Measurements from ENCODE around the gene NAP1L1. TPM values are rescaled to one million over a fixed set of nuclear protein-coding genes. Genes with fewer than 3 reads are reported as not detected.

The NAP1L1 gene
- total RNA-seq, 1 experiment from 2014 or later: 493 TPM

DNA sequence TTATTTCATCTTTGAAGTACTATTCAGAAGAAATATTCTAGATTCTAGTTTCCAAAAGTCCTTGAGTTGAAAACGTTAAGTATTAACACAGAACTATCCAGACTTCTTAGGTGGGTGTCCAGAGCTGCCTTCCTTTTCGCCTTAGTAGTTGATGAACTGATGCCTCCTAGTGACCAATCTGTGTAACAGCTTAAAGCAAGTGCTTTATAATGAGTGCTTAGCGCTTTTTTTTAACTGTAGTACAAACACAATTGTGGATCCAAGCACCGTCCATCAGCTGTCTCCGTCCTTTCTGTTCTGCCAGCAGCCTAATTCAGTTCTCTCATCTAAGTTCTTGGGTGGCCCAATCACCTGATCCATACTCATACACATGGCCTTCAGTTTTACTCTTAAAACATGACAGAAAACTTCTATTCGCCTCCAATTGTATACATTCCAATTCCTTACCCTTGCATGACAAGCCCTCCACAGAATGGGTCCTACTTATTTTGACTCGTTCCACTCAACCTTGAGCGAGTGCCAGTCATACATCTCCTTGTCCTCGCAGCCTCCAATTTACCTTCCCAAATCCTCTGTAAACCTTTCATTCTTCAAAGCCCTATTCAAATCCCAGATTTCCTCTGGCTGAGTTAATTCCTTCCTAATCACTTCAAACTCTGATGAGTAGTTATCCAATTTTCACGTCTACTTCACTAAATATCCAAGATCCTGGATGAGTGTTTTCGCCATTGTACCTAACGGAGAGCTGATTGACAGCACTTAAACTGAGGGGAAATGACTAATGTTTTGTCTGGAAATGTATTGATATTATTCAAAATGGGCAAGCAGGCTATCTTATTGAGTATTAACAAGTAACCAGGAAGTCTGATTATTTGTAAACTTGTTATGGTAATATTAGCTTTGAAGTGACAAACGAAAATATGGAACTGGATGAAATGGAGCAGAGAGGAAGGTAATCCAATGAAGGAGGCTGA is 47.1 kb downstream of the NAP1L1 start:
- no peak overlapping the region for H3K4me3 Mint-ChIP-seq (ENCODE audit: unreplicated experiment)
- H3K27me3 Mint-ChIP-seq (ENCODE audit: insufficient read depth, unreplicated experiment): no peaks in the 10 kb centered on the region
- peak; percentile 77 for TF ChIP-seq CTCF (IDR thresholded peaks at IDR 0.05; ENCODE audit: unreplicated experiment)
- BruUV-seq (replicated peaks): no TSS peak
- H3K4me1 Mint-ChIP-seq (ENCODE audit: insufficient read depth, unreplicated experiment): peaks cover 32% of the 10 kb centered on the region
- no peaks in the 10 kb centered on the region for H3K9me3 Mint-ChIP-seq (ENCODE audit: unreplicated experiment)
- peak; percentile 80 for DNase-seq (ENCODE audit: unreplicated experiment)
- ChIA-PET CTCF (interaction anchor here (0.5 to 11.6 kb wide), 22 partner anchors 12 to 553 kb away, joined by 3 to 117 read pairs (median 4); partner anchors contain the start of gene BBS10), POLR2A (interaction anchor here (0.6 to 1.5 kb wide), 6 partner anchors 189 to 510 kb away, joined by 3 to 6 read pairs (median 4); no protein-coding TSS in a partner anchor)
- H3K36me3 Mint-ChIP-seq (ENCODE audit: insufficient read depth, unreplicated experiment): peaks cover 15% of the 10 kb centered on the region
- intact Hi-C loops (cut with micrococcal nuclease): loop anchor here (1.0 to 10.0 kb wide), 5 partner anchors 313 to 547 kb away; no protein-coding TSS in a partner anchor
- no peak overlapping the region for H3K27ac Mint-ChIP-seq (ENCODE audit: low read depth, unreplicated experiment)

- ChIA-PET POLR2A (interaction anchor here (0.6 to 1.1 kb wide), 2 partner anchors 20 to 411 kb away, joined by 3 read pairs; no protein-coding TSS in a partner anchor), CTCF (interaction anchor here (0.5 to 11.6 kb wide), 6 partner anchors 18 to 508 kb away, joined by 3 to 117 read pairs (median 4); no protein-coding TSS in a partner anchor)
- BruUV-seq (replicated peaks): no TSS peak
- Mint-ChIP-seq H3K9me3 (ENCODE audit: unreplicated experiment) (no peaks in the 10 kb centered on the region), H3K27me3 (ENCODE audit: insufficient read depth, unreplicated experiment) (no peaks in the 10 kb centered on the region), H3K36me3 (ENCODE audit: insufficient read depth, unreplicated experiment) (peaks cover 24% of the 10 kb centered on the region), H3K4me3 (ENCODE audit: unreplicated experiment) (no peak overlapping the region), H3K4me1 (ENCODE audit: insufficient read depth, unreplicated experiment) (peaks cover 33% of the 10 kb centered on the region), H3K27ac (ENCODE audit: low read depth, unreplicated experiment) (no peak overlapping the region)
- no peak for DNase-seq (ENCODE audit: unreplicated experiment)
- intact Hi-C loops (cut with micrococcal nuclease): loop anchor here (10.0 kb wide), 3 partner anchors 310 to 550 kb away; no protein-coding TSS in a partner anchor
- no peak for TF ChIP-seq CTCF (IDR thresholded peaks at IDR 0.05; ENCODE audit: unreplicated experiment)
These were observed 49.4 kb downstream of the NAP1L1 start for GRCh38 chr12:76035045-76035444.

DNA sequence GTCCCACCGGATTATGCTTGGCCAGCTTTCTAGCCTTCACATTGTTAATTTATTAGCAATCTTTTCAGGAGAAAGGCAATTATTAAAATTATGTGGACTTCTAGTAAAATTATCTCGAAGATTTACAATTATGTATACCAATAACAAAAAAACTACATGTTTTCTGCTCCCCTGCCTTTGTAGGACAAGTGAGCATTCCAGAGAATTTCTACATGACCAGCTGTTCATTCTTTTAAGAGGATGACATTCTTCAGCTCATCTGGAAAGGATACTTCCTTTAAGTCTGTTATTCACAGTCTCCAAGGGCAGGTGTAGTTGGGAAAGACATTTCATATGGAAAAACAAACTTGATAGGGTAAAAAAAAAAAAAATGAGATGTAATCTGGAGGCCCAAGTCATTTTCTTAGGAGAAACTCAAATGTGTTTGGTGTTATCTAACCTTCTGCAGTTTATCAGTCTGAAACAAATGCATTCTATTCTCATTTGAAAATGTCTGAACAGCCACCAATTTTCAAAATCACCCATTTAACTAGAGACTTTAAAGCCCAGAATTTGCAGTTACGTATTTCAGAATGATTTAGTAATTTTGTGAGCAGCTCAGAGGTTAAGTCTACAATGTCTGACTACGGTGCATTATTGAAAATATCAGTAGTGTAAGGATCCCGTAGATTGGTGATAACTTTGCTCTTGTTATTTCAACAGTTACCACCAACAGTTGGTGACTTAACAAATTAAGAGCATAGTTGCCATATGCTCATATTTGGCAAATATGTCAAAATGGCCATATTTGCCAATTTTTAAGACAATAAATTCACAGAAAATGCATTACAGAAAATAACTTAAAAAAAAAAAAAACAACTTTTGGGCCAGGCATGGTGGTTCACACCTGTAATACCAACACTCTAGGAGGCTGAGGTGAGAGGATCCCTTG is 51.1 kb downstream of the NAP1L1 start:
- Mint-ChIP-seq H3K27ac (ENCODE audit: low read depth, unreplicated experiment) (peak overlapping the region; percentile 96), H3K4me3 (ENCODE audit: unreplicated experiment) (peak overlapping the region; percentile 89), H3K9me3 (ENCODE audit: unreplicated experiment) (no peaks in the 10 kb centered on the region), H3K4me1 (ENCODE audit: insufficient read depth, unreplicated experiment) (peaks cover 33% of the 10 kb centered on the region), H3K36me3 (ENCODE audit: insufficient read depth, unreplicated experiment) (peaks cover 36% of the 10 kb centered on the region), H3K27me3 (ENCODE audit: insufficient read depth, unreplicated experiment) (no peaks in the 10 kb centered on the region)
- ChIA-PET CTCF (interaction anchor here (0.6 to 11.6 kb wide), 12 partner anchors 212 to 524 kb away, joined by 3 to 117 read pairs (median 3); no protein-coding TSS in a partner anchor), POLR2A (interaction anchor here (0.6 to 8.3 kb wide), 41 partner anchors 8 to 554 kb away, joined by 3 to 76 read pairs (median 4); partner anchors contain the start of genes BBS10 and KRR1)
- BruUV-seq (replicated peaks): no TSS peak
- DNase-seq (ENCODE audit: unreplicated experiment): no peak
- intact Hi-C loops (cut with micrococcal nuclease): loop anchor here (5.0 to 10.0 kb wide), 6 partner anchors 101 to 551 kb away; no protein-coding TSS in a partner anchor
- no peak for TF ChIP-seq CTCF (IDR thresholded peaks at IDR 0.05; ENCODE audit: unreplicated experiment)

Data from MCF 10A (cell line).